ENCODE results near the gene KAT7.
A peak's percentile ranks its signal among the peaks of the same experiment; 100 is the strongest.

KAT7 gene

GRCh38 chr17:49873466-49873865 lies 85.0 kb downstream of the KAT7 start:
- no peak for DNase-seq

- DNase-seq = no peak
These were observed 85.4 kb downstream of the KAT7 start for GRCh38 chr17:49873926-49874325.

- DNase-seq = no peak
These were observed 86.4 kb downstream of the KAT7 start for GRCh38 chr17:49874911-49875310.

- no peak for DNase-seq
These were observed 87.2 kb downstream of the KAT7 start for GRCh38 chr17:49875685-49876084.

GRCh38 chr17:49878931-49879904 lies 90.7 kb downstream of the KAT7 start:
- DNase-seq = no peak

GRCh38 chr17:49880291-49881053 lies 92.0 kb downstream of the KAT7 start:
- no peak for DNase-seq

GRCh38 chr17:49881054-49881402 lies 92.5 kb downstream of the KAT7 start:
- DNase-seq = no peak

- peak; percentile 21 for DNase-seq
These were observed 94.0 kb downstream of the KAT7 start for GRCh38 chr17:49882434-49882833.
